Peyer's patch (tissue), 4 donors: ENCODE data around the gene HYAL2.

ENCODE experiments used
- CTCF ChIP-seq, 6 experiments: fragments of 450-650 bp in 4 of 6; fragments of 200-600 bp in 2 of 6; sonication (generic) in 1 of 6; IDR thresholded peaks; one replicate each; pipeline ENCODE4 v1.5.1; 2017 to 2019; ENCODE audit warnings: antibody characterized with exemption in 6 of 6, mild to moderate bottlenecking in 3 of 6, moderate library complexity in 1 of 6
- POLR2A ChIP-seq, 2 donors: fragments of 450-650 bp; IDR thresholded peaks; one replicate each; pipeline ENCODE4 v1.5.1; 2017; ENCODE audit warnings: antibody characterized with exemption in 2 of 2, mild to moderate bottlenecking in 2 of 2, moderate library complexity in 2 of 2

GRCh38 chr3:50350213-50350526 lies 27.6 kb upstream of the HYAL2 start:
- TF ChIP-seq CTCF (IDR thresholded peaks at IDR 0.05), result no peak
- TF ChIP-seq POLR2A (IDR thresholded peaks at IDR 0.05), result no peak
